NCI-H146 (cell line): ENCODE results near the gene PTPN9.
"Not testable (repeated sequence)": the region's sequence is repeated elsewhere in the genome, so short reads cannot be mapped to it uniquely, and the experiment has no call there.

ENCODE experiments used
- DNase-seq: peaks from one replicate; lab custom pipeline; 2025; lab: John Stamatoyannopoulos, UW

PTPN9 gene

DNA sequence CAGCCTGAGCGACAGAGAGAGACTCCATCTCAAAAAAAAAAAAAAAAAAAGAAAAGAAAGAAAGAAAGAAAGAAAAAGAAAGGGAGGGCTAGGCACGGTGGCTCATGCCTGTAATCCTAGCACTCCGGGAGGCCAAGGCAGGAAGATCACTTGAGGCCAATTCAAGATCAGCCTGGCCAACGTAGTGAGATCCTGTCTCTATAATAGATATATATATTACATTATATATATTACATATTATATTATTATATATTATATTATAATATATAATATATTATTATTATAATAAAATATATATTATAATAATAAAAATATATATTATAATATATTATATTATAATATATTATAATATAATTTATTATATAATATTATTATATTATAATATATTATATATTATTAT, 48.9 kb downstream of the PTPN9 start:
- DNase-seq = no peak

GRCh38 chr15:75525756-75526155, 53.4 kb downstream of the PTPN9 start:
- not testable (repeated sequence) for DNase-seq

DNA sequence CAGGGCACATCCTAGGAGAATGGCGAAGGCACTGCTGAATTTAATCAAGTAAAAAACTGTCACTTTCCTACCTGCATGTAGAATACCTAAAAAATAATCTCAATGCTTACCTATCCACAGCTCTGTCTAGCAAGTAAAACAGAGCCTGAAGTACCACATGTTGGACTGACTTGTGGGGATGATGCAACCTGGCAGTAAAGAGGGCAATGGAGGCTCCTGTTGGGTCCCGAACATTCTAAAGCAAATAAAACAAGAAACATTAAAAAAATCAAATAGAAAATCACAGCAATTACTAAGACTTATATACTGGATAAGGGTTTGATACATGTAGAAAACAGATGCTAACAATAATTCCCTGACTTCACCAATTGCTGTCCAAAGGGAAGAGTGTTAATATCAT, 56.1 kb downstream of the PTPN9 start:
- no peak for DNase-seq

- DNase-seq = no peak
Observed at GRCh38 chr15:75517233-75517632, 61.9 kb downstream of the PTPN9 start.

DNA sequence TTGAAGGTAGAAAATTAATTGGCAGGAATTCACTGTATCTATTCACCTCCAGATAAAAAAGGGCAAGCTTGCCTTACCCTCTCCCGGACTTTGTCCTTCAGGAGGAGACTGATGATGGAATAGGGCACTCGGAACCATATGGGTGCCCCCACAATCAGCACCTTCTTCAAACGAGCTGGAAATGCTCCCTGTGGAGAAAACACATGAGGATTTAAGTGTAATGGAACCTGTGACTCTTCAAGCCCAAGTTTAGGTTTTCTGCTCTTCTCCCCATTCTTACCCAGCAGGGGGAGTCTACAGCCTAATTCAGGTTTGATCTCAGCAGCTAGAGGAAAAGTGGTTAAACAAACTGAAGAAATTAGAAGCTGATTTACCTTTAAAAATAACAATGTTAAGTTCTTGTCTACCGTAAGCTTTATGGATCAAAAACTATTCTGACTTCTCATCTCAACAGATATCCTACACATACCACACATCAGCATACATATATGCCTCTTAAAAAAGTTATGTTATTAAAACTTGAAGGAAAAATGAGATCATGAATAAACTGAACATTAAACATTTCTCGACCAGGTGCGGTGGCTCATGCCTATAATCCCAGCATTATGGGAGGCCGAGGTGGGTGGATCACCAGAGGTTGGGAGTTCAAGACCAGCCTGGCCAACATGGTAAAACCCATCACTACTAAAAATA, 70.1 kb downstream of the PTPN9 start:
- no peak for DNase-seq

- no peak for DNase-seq
Observed at GRCh38 chr15:75502360-75502759, 76.8 kb downstream of the PTPN9 start.

- no peak for DNase-seq
Observed at GRCh38 chr15:75493732-75494131, 85.4 kb downstream of the PTPN9 start.

DNA sequence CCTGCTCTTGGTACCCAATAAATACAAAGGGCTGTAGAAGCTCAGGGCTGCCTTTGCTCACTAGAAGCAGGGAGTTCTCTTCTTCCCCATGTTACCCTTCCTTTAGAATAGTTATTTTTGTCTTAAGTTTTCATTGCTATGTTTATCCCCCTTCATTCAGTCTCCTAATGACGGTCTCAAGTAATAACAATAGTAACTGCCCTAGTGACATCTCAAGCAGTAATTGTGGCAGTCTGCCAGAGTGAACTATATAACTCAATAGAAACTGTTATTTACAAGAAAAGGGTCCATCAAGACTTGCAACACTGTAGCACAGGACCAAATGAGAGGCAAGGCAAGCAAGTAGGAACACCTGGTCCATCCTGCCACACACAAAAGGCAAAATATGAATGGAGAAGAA, 95.2 kb downstream of the PTPN9 start:
- no peak for DNase-seq

GRCh38 chr15:75483556-75483955, 95.6 kb downstream of the PTPN9 start:
- DNase-seq = not testable (repeated sequence)

- no peak for DNase-seq
Observed at GRCh38 chr15:75483106-75483505, 96.0 kb downstream of the PTPN9 start.

GRCh38 chr15:75480463-75480862, 98.7 kb downstream of the PTPN9 start:
- not testable (repeated sequence) for DNase-seq

DNA sequence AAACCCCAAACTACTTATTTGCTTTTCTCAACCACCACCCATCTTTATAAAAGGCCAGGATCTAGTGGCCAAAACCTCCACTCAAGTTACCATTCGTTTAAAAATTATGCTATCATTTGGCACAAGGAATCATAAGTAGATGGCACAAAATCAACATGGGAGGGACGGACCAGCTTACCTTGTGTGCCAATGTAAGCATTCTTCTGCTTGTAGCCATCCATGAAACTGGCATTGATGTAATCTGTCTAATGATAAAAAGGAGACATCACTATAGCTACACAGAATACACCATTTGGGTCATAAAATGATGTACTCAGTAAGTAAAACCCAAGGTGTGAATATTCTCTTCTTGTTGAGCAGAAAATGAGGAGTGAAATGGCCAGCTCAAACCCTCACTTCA, 99.4 kb downstream of the PTPN9 start:
- no peak for DNase-seq

DNA sequence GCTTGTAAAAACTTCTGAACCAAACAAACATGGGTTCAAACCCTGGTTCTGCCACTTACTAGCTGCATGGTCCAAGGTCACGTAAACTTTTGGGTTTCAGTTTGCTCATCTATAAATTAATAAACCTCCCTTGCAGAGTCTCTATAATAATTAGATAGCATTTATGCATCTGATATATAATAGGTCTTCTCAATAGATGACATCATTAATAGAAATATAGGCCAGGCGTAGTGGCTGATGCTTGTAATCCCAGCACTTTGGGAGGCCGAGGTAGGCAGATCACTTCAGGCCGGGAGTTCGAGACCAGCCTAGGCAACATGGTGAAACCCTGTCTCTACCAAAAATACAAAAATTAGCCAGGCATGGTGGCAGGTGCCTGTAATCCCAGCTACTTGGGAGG, 102.0 kb downstream of the PTPN9 start:
- DNase-seq = not testable (repeated sequence)

DNA sequence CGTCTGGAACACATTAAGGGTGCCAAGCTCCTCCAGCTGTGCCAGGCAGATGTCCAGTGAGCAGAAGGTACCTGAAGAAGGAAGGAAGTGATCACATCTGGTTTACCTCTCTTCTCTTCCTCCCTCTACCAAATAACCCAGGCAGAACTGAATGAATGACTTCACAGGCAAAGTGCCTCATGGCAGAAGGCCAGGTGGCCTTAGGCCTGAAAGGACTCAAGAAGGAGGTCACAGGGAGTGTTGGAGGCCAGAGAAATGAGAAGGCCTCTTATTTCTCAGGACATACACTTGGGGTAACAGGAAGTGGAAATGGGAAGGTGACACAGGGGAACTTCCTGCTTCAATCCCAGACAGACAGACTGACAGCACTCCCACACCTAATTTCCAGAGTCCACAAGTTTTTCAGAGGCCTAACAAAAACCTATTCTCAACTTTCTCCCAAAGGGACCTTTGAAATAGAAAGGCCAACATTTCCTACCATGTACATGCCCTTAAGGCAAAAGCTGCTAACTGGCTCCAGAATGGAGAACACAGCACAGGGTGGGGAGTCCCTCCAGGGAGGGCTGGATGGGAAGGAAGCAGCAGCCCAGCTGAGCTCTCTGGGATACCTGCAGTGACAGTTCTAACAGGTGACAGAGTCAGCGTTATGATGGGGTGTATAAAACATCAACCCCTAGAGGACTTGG, 110.1 kb downstream of the PTPN9 start:
- DNase-seq = no peak

DNA sequence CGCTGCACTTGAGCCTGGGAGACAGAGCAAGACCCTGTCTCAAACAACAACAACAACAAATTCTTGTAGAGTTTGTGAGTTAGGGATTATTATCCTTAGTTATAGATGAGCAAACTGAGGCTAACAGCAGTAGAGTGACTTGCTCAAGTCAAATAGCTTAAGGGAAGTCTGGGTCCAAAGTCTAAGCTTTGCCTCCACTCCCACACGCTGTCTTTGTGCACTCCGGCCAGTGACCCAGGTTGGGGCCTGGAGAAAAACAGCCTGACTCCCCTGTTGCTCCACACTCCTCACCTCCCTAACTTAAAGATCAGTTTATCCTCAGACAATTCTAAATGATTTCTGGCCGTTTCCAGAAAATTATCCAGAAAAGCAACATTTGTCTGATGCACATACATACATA, 118.5 kb downstream of the PTPN9 start:
- DNase-seq = no peak

GRCh38 chr15:75459581-75459980, 119.5 kb downstream of the PTPN9 start:
- no peak for DNase-seq

- DNase-seq = no peak
Observed at GRCh38 chr15:75456710-75457109, 122.4 kb downstream of the PTPN9 start.

DNA sequence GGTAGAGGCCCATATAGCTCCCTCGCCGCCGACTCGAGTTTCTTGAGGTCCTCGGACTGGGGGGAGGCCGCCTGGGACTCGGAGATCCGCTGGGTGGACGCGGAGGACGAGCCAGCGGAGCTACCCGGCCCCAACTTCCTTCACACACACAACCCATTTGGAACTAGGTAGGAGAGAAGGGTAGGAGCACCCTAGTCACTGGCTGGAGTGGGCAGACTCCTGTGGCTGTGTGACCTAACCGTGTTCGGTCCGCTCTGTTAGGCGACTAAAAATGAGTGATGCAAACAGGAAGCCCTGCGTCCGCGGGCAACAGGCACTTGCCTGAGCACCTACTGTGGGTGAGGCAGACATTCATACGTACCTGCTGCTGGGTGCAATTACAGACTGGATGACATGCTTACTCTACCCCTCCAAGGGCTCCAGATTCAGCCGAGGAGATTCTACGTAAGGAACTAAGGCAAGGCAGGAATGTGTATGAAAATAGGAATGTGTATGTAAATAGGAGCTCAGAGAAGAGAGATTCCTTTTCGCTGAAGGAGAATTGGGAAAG, 123.1 kb downstream of the PTPN9 start:
- peak; percentile 23 for DNase-seq

DNA sequence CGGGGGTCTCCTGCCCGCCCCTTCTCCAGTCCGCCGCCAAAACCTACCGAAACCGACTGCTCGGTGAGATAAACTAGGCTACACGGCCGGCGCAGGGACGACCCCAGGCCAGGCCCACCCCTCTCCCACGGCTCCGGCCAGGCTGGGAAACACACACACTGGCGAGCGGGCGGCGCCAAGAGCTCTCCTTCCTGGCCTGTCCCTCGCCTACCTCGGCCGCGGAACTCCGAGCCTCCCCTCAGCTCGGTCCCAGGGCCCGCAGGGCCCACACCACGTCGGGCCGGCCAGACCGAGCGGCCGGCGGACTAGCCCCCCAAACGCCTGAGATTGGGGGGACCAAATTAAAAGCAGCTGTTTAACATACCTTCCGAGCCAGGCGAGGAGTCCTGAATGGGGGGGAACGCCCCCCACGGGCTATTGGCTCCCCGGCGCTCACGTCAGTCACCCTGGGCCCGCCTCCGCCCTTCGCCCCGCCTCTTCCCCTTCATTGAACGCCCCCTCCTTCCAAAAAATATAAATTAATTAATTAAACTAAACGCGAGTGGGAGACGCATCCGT, 123.6 kb downstream of the PTPN9 start:
- DNase-seq = peak; percentile 59

GRCh38 chr15:75454471-75455378, 124.4 kb downstream of the PTPN9 start:
- DNase-seq = peak; percentile 70

DNA sequence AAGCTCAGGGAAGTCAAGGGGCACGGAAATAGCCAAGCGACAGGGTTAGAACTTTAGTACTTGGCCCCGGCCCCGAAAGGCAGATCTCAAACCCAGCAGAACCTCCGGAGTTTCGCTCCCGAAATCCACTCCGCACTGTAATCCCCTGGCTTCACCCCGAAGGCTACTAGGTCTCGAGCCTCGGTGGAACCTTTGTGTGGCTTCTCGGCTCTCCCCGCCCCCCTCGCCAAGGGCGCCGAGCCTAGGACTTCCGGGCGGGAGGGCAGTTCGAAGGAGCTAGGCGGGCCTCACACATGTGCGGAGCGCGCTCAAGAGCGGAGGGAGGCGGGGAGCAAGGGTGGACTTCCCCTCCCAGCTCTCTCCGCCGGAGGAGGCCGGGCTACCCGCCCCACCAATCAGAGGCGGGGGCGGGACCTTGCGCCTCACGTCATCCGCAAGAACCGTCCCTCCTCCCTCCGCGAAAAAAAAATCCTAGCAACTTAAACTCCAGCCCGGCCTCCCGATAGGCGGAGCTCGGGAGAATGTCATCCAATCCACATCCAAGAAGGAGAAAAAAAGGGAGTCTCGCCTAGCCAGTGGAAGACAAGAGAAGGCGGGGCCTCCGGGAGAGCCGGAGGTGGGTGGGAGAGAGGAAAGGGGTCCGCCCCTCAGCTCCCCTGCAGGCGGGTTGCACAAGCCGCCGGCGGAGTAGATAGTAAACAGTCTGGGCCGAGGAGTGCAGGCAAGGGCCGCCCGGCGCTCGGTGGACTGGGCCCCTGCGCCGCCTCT, 125.2 kb downstream of the PTPN9 start:
- DNase-seq = peak; percentile 99
